ENCODE measurements around the gene GRAMD1B.

The GRAMD1B gene

GRCh38 chr11:123607781-123608180 is 177.7 kb downstream of the GRAMD1B start:
- no peak overlapping the region for H3K9ac ChIP-seq
- no peak overlapping the region for H2AFZ ChIP-seq (ENCODE audit: low read depth)
- H3K4me3 ChIP-seq (IDR thresholded peaks at IDR 0.05; ENCODE audit: insufficient read depth, low read depth, low read length): no peak overlapping the region
- TF ChIP-seq CTCF (conservative IDR thresholded peaks at IDR 0.05; ENCODE audit: low read depth, low read length): no peak
- no peak overlapping the region for H3K27ac ChIP-seq
- H3K27me3 ChIP-seq (ENCODE audit: insufficient read depth, low read depth): no peaks in the 10 kb centered on the region
- H3K79me2 ChIP-seq (ENCODE audit: insufficient read depth, low read depth): no peaks in the 10 kb centered on the region
- no peaks in the 10 kb centered on the region for H3K4me1 ChIP-seq (ENCODE audit: low read depth, poor library complexity, severe bottlenecking)
- H3K36me3 ChIP-seq (ENCODE audit: insufficient read depth): no peaks in the 10 kb centered on the region
- no peak overlapping the region for H3K4me2 ChIP-seq
- no peaks in the 10 kb centered on the region for H4K20me1 ChIP-seq (ENCODE audit: insufficient read depth)

GRCh38 chr11:123608371-123608770 is 178.3 kb downstream of the GRAMD1B start:
- H3K27ac ChIP-seq: no peak overlapping the region
- no peak for TF ChIP-seq CTCF (conservative IDR thresholded peaks at IDR 0.05; ENCODE audit: low read depth, low read length)
- no peaks in the 10 kb centered on the region for H3K36me3 ChIP-seq (ENCODE audit: insufficient read depth)
- H3K4me3 ChIP-seq (IDR thresholded peaks at IDR 0.05; ENCODE audit: insufficient read depth, low read depth, low read length): no peak overlapping the region
- no peaks in the 10 kb centered on the region for H3K79me2 ChIP-seq (ENCODE audit: insufficient read depth, low read depth)
- H4K20me1 ChIP-seq (ENCODE audit: insufficient read depth): no peaks in the 10 kb centered on the region
- no peak overlapping the region for H2AFZ ChIP-seq (ENCODE audit: low read depth)
- no peak overlapping the region for H3K9ac ChIP-seq
- H3K4me1 ChIP-seq (ENCODE audit: low read depth, poor library complexity, severe bottlenecking): no peaks in the 10 kb centered on the region
- no peak overlapping the region for H3K4me2 ChIP-seq
- H3K27me3 ChIP-seq (ENCODE audit: insufficient read depth, low read depth): no peaks in the 10 kb centered on the region

- no peak overlapping the region for H3K27ac ChIP-seq
- H3K79me2 ChIP-seq (ENCODE audit: insufficient read depth, low read depth): no peaks in the 10 kb centered on the region
- no peaks in the 10 kb centered on the region for H4K20me1 ChIP-seq (ENCODE audit: insufficient read depth)
- H3K27me3 ChIP-seq (ENCODE audit: insufficient read depth, low read depth): no peaks in the 10 kb centered on the region
- no peak overlapping the region for H3K9ac ChIP-seq
- no peaks in the 10 kb centered on the region for H3K36me3 ChIP-seq (ENCODE audit: insufficient read depth)
- no peaks in the 10 kb centered on the region for H3K4me1 ChIP-seq (ENCODE audit: low read depth, poor library complexity, severe bottlenecking)
- H3K4me2 ChIP-seq: no peak overlapping the region
- no peak for TF ChIP-seq CTCF (conservative IDR thresholded peaks at IDR 0.05; ENCODE audit: low read depth, low read length)
- H2AFZ ChIP-seq (ENCODE audit: low read depth): no peak overlapping the region
- H3K4me3 ChIP-seq (IDR thresholded peaks at IDR 0.05; ENCODE audit: insufficient read depth, low read depth, low read length): no peak overlapping the region
Measured at GRCh38 chr11:123608945-123609344, 178.9 kb downstream of the GRAMD1B start.

- Histone ChIP-seq H3K79me2 (ENCODE audit: insufficient read depth, low read depth) (no peaks in the 10 kb centered on the region), H3K36me3 (ENCODE audit: insufficient read depth) (no peaks in the 10 kb centered on the region), H2AFZ (ENCODE audit: low read depth) (no peak overlapping the region), H3K27me3 (ENCODE audit: insufficient read depth, low read depth) (no peaks in the 10 kb centered on the region), H3K27ac (no peak overlapping the region), H3K4me2 (no peak overlapping the region), H4K20me1 (ENCODE audit: insufficient read depth) (no peaks in the 10 kb centered on the region), H3K4me3 (IDR thresholded peaks at IDR 0.05; ENCODE audit: insufficient read depth, low read depth, low read length) (no peak overlapping the region), H3K4me1 (ENCODE audit: low read depth, poor library complexity, severe bottlenecking) (no peaks in the 10 kb centered on the region), H3K9ac (no peak overlapping the region)
- no peak for TF ChIP-seq CTCF (conservative IDR thresholded peaks at IDR 0.05; ENCODE audit: low read depth, low read length)
Measured at GRCh38 chr11:123611698-123612097, 181.6 kb downstream of the GRAMD1B start.

Measured in KMS-11 (cell line).